CD1c-positive myeloid dendritic cell (primary cell): ENCODE data around the gene GTSE1.
A peak's percentile ranks its signal among the peaks of the same experiment; 100 is the strongest.
"Not testable (repeated sequence)": the region's sequence is repeated elsewhere in the genome, so short reads cannot be mapped to it uniquely, and the experiment has no call there.

Source experiments
- DNase-seq: peaks from one replicate; pipeline ENCODE4 v3.0.0-alpha.2; 2016; ENCODE audit errors: extremely low spot score

Gene GTSE1

GRCh38 chr22:46296257-46297150 is at the start of gene GTSE1:
Gene GTSE1, plus strand, starts transcription at chr22:46296870. Its CDS starts 531 bp downstream, at chr22:46297401.
- DNase-seq: peak; percentile 99

- DNase-seq: no peak
Measured at GRCh38 chr22:46247443-46247975, 49.2 kb upstream of the GTSE1 start.

- DNase-seq: peak; percentile 97
Measured at GRCh38 chr22:46250035-46250782, 46.5 kb upstream of the GTSE1 start, which contains the start of gene CDPF1. Gene CDPF1, minus strand, starts transcription at chr22:46250293. Its CDS starts 2,009 bp downstream, at chr22:46248284.

- no peak for DNase-seq
Measured at GRCh38 chr22:46250783-46251125, 45.9 kb upstream of the GTSE1 start.

GRCh38 chr22:46251266-46251665 is 45.4 kb upstream of the GTSE1 start:
- DNase-seq: no peak

- DNase-seq: no peak
Measured at GRCh38 chr22:46251816-46252380, 44.8 kb upstream of the GTSE1 start.

- DNase-seq: no peak
Measured at GRCh38 chr22:46256358-46256958, 40.2 kb upstream of the GTSE1 start.

- DNase-seq: no peak
Measured at GRCh38 chr22:46259374-46259773, 37.3 kb upstream of the GTSE1 start.

GRCh38 chr22:46260038-46260437 is 36.6 kb upstream of the GTSE1 start:
- no peak for DNase-seq

- DNase-seq: peak; percentile 68
Measured at GRCh38 chr22:46262449-46263215, 34.0 kb upstream of the GTSE1 start.

- no peak for DNase-seq
Measured at GRCh38 chr22:46263216-46263590, 33.5 kb upstream of the GTSE1 start, which contains the start of gene PKDREJ. Gene PKDREJ, minus strand, starts transcription at chr22:46263343. Its CDS starts 21 bp downstream, at chr22:46263322.

- not testable (repeated sequence) for DNase-seq
Measured at GRCh38 chr22:46264520-46264919, 32.1 kb upstream of the GTSE1 start.

GRCh38 chr22:46265627-46266026 is 31.0 kb upstream of the GTSE1 start:
- DNase-seq: not testable (repeated sequence)

GRCh38 chr22:46267431-46268279 is 29.0 kb upstream of the GTSE1 start, which contains the start of gene TTC38:
Gene TTC38, plus strand, starts transcription at chr22:46268008. Its CDS starts 32 bp downstream, at chr22:46268040.
- peak; percentile 84 for DNase-seq

- no peak for DNase-seq
Measured at GRCh38 chr22:46269564-46269963, 27.1 kb upstream of the GTSE1 start.

GRCh38 chr22:46272196-46272595 is 24.5 kb upstream of the GTSE1 start:
- DNase-seq: no peak

GRCh38 chr22:46272762-46273431 is 23.8 kb upstream of the GTSE1 start:
- DNase-seq: no peak

GRCh38 chr22:46273432-46274148 is 23.1 kb upstream of the GTSE1 start:
- DNase-seq: no peak

GRCh38 chr22:46274381-46274780 is 22.3 kb upstream of the GTSE1 start:
- DNase-seq: no peak
